ENCODE measurements around the gene AREL1.
A peak's percentile ranks its signal among the peaks of the same experiment; 100 is the strongest.

The AREL1 gene

DNA sequence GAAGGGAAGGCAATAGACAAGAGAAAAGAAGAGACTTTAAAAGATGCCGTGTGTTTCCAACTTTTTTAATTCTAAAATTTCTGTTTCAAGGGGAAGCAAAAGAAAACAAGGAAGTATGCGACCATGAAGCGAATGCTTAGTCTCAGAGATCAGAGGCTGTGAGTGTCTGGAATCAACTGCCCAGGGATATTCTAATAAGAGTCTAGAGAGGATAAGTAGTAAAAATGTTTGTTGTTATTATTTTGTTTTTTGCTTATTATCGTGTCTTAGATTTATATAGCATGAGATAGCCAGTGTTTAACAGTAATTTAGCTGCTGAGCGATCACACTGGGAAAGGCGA lies 485 bp upstream of the AREL1 start:
- ChIA-PET CTCF (no interaction called here), POLR2A (no interaction called here)
- Histone ChIP-seq H3K27ac (ENCODE audit: extremely low read depth, low read depth, low read length) (0 out of 2 replicates have a peak overlapping the region, but pooled peaks have one; percentile 24), H3K4me3 (ENCODE audit: low read depth, low read length) (peak overlapping the region; percentile 99), H3K9me3 (ENCODE audit: control insufficient read depth, insufficient read depth, low read depth, low read length) (no peaks in the 10 kb centered on the region), H3K4me1 (ENCODE audit: control insufficient read depth, insufficient read depth, low read length) (peaks cover 9% of the 10 kb centered on the region), H3K36me3 (ENCODE audit: control insufficient read depth in 2 of 2, insufficient read depth in 1 of 2, low read length in 2 of 2) (peaks cover 35% of the 10 kb centered on the region in 2 experiments)
- TF ChIP-seq, protein P1, sequence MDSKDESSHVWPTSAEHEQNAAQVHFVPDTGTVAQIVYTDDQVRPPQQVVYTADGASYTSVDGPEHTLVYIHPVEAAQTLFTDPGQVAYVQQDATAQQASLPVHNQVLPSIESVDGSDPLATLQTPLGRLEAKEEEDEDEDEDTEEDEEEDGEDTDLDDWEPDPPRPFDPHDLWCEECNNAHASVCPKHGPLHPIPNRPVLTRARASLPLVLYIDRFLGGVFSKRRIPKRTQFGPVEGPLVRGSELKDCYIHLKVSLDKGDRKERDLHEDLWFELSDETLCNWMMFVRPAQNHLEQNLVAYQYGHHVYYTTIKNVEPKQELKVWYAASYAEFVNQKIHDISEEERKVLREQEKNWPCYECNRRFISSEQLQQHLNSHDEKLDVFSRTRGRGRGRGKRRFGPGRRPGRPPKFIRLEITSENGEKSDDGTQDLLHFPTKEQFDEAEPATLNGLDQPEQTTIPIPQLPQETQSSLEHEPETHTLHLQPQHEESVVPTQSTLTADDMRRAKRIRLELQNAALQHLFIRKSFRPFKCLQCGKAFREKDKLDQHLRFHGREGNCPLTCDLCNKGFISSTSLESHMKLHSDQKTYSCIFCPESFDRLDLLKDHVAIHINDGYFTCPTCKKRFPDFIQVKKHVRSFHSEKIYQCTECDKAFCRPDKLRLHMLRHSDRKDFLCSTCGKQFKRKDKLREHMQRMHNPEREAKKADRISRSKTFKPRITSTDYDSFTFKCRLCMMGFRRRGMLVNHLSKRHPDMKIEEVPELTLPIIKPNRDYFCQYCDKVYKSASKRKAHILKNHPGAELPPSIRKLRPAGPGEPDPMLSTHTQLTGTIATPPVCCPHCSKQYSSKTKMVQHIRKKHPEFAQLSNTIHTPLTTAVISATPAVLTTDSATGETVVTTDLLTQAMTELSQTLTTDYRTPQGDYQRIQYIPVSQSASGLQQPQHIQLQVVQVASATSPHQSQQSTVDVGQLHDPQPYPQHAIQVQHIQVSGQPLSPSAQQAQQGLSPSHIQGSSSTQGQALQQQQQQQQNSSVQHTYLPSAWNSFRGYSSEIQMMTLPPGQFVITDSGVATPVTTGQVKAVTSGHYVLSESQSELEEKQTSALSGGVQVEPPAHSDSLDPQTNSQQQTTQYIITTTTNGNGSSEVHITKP (tag by site-specific recombination; IDR thresholded peaks at IDR 0.05): no peak
- TF ChIP-seq ZNF658 (tag by site-specific recombination; IDR thresholded peaks at IDR 0.05) (no peak), ZNF776 (tag by site-specific recombination; IDR thresholded peaks at IDR 0.05; ENCODE audit: borderline replicate concordance) (no peak), ZNF610 (tag by site-specific recombination; IDR thresholded peaks at IDR 0.05; ENCODE audit: borderline replicate concordance) (no peak), ZFP41 (tag by site-specific recombination; IDR thresholded peaks at IDR 0.05; ENCODE audit: borderline replicate concordance) (no peak), ZNF677 (tag by site-specific recombination; IDR thresholded peaks at IDR 0.05) (no peak), ZNF175 (tag by site-specific recombination; IDR thresholded peaks at IDR 0.05) (no peak), ZNF843 (tag by site-specific recombination; IDR thresholded peaks at IDR 0.05) (no peak), ZFP3 (tag by site-specific recombination; IDR thresholded peaks at IDR 0.05; ENCODE audit: low read depth) (no peak)
- TF ChIP-seq, protein P2, sequence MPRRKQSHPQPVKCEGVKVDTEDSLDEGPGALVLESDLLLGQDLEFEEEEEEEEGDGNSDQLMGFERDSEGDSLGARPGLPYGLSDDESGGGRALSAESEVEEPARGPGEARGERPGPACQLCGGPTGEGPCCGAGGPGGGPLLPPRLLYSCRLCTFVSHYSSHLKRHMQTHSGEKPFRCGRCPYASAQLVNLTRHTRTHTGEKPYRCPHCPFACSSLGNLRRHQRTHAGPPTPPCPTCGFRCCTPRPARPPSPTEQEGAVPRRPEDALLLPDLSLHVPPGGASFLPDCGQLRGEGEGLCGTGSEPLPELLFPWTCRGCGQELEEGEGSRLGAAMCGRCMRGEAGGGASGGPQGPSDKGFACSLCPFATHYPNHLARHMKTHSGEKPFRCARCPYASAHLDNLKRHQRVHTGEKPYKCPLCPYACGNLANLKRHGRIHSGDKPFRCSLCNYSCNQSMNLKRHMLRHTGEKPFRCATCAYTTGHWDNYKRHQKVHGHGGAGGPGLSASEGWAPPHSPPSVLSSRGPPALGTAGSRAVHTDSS (tag by site-specific recombination; IDR thresholded peaks at IDR 0.05): no peak
- TF ChIP-seq, protein P3, sequence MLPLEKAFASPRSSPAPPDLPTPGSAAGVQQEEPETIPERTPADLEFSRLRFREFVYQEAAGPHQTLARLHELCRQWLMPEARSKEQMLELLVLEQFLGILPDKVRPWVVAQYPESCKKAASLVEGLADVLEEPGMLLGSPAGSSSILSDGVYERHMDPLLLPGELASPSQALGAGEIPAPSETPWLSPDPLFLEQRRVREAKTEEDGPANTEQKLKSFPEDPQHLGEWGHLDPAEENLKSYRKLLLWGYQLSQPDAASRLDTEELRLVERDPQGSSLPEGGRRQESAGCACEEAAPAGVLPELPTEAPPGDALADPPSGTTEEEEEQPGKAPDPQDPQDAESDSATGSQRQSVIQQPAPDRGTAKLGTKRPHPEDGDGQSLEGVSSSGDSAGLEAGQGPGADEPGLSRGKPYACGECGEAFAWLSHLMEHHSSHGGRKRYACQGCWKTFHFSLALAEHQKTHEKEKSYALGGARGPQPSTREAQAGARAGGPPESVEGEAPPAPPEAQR (tag by site-specific recombination; IDR thresholded peaks at IDR 0.05): no peak
- TF ChIP-seq, protein P4, sequence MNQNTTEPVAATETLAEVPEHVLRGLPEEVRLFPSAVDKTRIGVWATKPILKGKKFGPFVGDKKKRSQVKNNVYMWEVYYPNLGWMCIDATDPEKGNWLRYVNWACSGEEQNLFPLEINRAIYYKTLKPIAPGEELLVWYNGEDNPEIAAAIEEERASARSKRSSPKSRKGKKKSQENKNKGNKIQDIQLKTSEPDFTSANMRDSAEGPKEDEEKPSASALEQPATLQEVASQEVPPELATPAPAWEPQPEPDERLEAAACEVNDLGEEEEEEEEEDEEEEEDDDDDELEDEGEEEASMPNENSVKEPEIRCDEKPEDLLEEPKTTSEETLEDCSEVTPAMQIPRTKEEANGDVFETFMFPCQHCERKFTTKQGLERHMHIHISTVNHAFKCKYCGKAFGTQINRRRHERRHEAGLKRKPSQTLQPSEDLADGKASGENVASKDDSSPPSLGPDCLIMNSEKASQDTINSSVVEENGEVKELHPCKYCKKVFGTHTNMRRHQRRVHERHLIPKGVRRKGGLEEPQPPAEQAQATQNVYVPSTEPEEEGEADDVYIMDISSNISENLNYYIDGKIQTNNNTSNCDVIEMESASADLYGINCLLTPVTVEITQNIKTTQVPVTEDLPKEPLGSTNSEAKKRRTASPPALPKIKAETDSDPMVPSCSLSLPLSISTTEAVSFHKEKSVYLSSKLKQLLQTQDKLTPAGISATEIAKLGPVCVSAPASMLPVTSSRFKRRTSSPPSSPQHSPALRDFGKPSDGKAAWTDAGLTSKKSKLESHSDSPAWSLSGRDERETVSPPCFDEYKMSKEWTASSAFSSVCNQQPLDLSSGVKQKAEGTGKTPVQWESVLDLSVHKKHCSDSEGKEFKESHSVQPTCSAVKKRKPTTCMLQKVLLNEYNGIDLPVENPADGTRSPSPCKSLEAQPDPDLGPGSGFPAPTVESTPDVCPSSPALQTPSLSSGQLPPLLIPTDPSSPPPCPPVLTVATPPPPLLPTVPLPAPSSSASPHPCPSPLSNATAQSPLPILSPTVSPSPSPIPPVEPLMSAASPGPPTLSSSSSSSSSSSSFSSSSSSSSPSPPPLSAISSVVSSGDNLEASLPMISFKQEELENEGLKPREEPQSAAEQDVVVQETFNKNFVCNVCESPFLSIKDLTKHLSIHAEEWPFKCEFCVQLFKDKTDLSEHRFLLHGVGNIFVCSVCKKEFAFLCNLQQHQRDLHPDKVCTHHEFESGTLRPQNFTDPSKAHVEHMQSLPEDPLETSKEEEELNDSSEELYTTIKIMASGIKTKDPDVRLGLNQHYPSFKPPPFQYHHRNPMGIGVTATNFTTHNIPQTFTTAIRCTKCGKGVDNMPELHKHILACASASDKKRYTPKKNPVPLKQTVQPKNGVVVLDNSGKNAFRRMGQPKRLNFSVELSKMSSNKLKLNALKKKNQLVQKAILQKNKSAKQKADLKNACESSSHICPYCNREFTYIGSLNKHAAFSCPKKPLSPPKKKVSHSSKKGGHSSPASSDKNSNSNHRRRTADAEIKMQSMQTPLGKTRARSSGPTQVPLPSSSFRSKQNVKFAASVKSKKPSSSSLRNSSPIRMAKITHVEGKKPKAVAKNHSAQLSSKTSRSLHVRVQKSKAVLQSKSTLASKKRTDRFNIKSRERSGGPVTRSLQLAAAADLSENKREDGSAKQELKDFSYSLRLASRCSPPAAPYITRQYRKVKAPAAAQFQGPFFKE (tag by site-specific recombination; IDR thresholded peaks at IDR 0.05; ENCODE audit: borderline replicate concordance): no peak
